Smooth muscle cell (in vitro differentiated cells): ENCODE results near the gene SIX1. TPM values are rescaled to one million over a fixed set of nuclear protein-coding genes. Genes with fewer than 3 reads are reported as not detected.

Experiments
- DNase-seq: peaks from one replicate; lab custom pipeline; 2025; ENCODE audit not compliant: unreplicated experiment; lab: John Stamatoyannopoulos, UW
- H2AFZ ChIP-seq: fragments of 200-600 bp; sonication (generic); 2 replicates; pipeline ENCODE4 v1.6.0; 2016; ENCODE audit warnings: antibody characterized with exemption, low read depth, mild to moderate bottlenecking
- H3F3A ChIP-seq: fragments of 200-600 bp; sonication (generic); 2 replicates; pipeline ENCODE4 v1.6.0; 2017; ENCODE audit warnings: antibody characterized with exemption, low read depth
- H3K27ac ChIP-seq: fragments of 200-600 bp; sonication (generic); 2 replicates; pipeline ENCODE4 v1.5.1; 2016; ENCODE audit warnings: low read depth, mild to moderate bottlenecking
- H3K27me3 ChIP-seq: fragments of 200-600 bp; sonication (generic); 2 replicates; pipeline ENCODE4 v1.6.1; 2016; ENCODE audit warnings: low read depth, mild to moderate bottlenecking
- H3K36me3 ChIP-seq: fragments of 200-600 bp; sonication (generic); 2 replicates; pipeline ENCODE4 v1.5.1; 2016; ENCODE audit warnings: low read depth
- H3K4me1 ChIP-seq: fragments of 200-600 bp; sonication (generic); 2 replicates; pipeline ENCODE4 v1.5.1; 2016; ENCODE audit warnings: low read depth
- H3K4me2 ChIP-seq: fragments of 200-600 bp; sonication (generic); 2 replicates; pipeline ENCODE4 v1.6.0; 2016; ENCODE audit warnings: mild to moderate bottlenecking
- H3K4me3 ChIP-seq: fragments of 200-600 bp; sonication (generic); 2 replicates; pipeline ENCODE4 v1.5.1; 2016; ENCODE audit warnings: mild to moderate bottlenecking
- H3K79me2 ChIP-seq: fragments of 200-600 bp; sonication (generic); 2 replicates; pipeline ENCODE4 v1.6.0; 2016; ENCODE audit warnings: low read depth, mild to moderate bottlenecking
- H3K9ac ChIP-seq: fragments of 200-600 bp; sonication (generic); 2 replicates; pipeline ENCODE4 v1.6.0; 2016; ENCODE audit warnings: low read depth
- H3K9me3 ChIP-seq: fragments of 200-600 bp; sonication (generic); replicated peaks from 2 replicates; pipeline ENCODE4 v1.5.1; 2016; ENCODE audit warnings: low read depth
- H4K20me1 ChIP-seq: fragments of 200-600 bp; sonication (generic); 2 replicates; pipeline ENCODE4 v1.6.0; 2016; ENCODE audit warnings: low read depth
- CTCF ChIP-seq: fragments of 200-600 bp; sonication (generic); IDR thresholded peaks from 2 replicates; pipeline ENCODE4 v1.5.1; 2017; ENCODE audit warnings: borderline replicate concordance, mild to moderate bottlenecking, antibody characterized with exemption; ENCODE audit not compliant: insufficient read depth, poor library complexity, severe bottlenecking
- WGBS: methylation state at CpG from one replicate; pipeline ENCODE4 v1.1.7; 2016; ENCODE audit warnings: low lambda C conversion rate; 5-methylcytosine and 5-hydroxymethylcytosine counted together
- polyA plus RNA-seq: library from polyadenylated mRNA; unstranded; fragments of >200 nt; fragmentation: Nextera tagmentation; extraction: Ambion mirVana; gene quantifications from 2 replicates; pipeline ENCODE4 v1.2.1, GENCODE V29; 2016
- total RNA-seq: library from RNA; depleted of rRNA; stranded (reverse); fragments of >200 nt; gene quantifications from 2 replicates; pipeline ENCODE4 v1.2.3, GENCODE V29; 2014

The SIX1 gene
- total and polyA plus RNA-seq, 2 experiments from 2014 or later, result not detected

- peaks cover 8% of the 10 kb centered on the region for H3K4me1 ChIP-seq
- no peak for DNase-seq
- no peaks in the 10 kb centered on the region for H3K79me2 ChIP-seq
- no peak overlapping the region for H3K27ac ChIP-seq
- no peak overlapping the region for H3K4me2 ChIP-seq
- peaks cover 37% of the 10 kb centered on the region for H3K27me3 ChIP-seq
- H4K20me1 ChIP-seq, result no peaks in the 10 kb centered on the region
- no peak overlapping the region for H3K4me3 ChIP-seq
- no peaks in the 10 kb centered on the region for H3K9me3 ChIP-seq
- H3F3A ChIP-seq, result no peaks in the 10 kb centered on the region
- H3K36me3 ChIP-seq, result no peaks in the 10 kb centered on the region
- H3K9ac ChIP-seq, result no peak overlapping the region
- no peak for TF ChIP-seq CTCF
- WGBS, result 67% methylated on average over 2 of the region's 2 CpGs
- no peak overlapping the region for H2AFZ ChIP-seq
These were observed 16.5 kb downstream of the SIX1 start for GRCh38 chr14:60632777-60633176.

- Histone ChIP-seq H3K4me1 (peaks cover 4% of the 10 kb centered on the region), H2AFZ (no peak overlapping the region), H3K27me3 (peaks cover 31% of the 10 kb centered on the region), H3K36me3 (no peaks in the 10 kb centered on the region), H3F3A (no peaks in the 10 kb centered on the region), H3K9ac (no peak overlapping the region), H3K4me2 (no peak overlapping the region), H3K79me2 (no peaks in the 10 kb centered on the region), H3K27ac (no peak overlapping the region), H4K20me1 (no peaks in the 10 kb centered on the region), H3K4me3 (no peak overlapping the region), H3K9me3 (no peaks in the 10 kb centered on the region)
- 98% methylated on average over 3 of the region's 3 CpGs for WGBS
- TF ChIP-seq CTCF, result no peak
- no peak for DNase-seq
These were observed 17.0 kb downstream of the SIX1 start for GRCh38 chr14:60632257-60632656.

GRCh38 chr14:60631842-60632241 is 17.4 kb downstream of the SIX1 start:
- no peak overlapping the region for H3K4me2 ChIP-seq
- H3K4me1 ChIP-seq, result no peaks in the 10 kb centered on the region
- no peaks in the 10 kb centered on the region for H3K79me2 ChIP-seq
- no peak overlapping the region for H3K4me3 ChIP-seq
- H2AFZ ChIP-seq, result no peak overlapping the region
- DNase-seq, result no peak
- H3K9ac ChIP-seq, result no peak overlapping the region
- no peaks in the 10 kb centered on the region for H3K36me3 ChIP-seq
- H4K20me1 ChIP-seq, result no peaks in the 10 kb centered on the region
- TF ChIP-seq CTCF, result no peak
- H3K9me3 ChIP-seq, result no peaks in the 10 kb centered on the region
- 73% methylated on average over 2 of the region's 2 CpGs for WGBS
- no peak overlapping the region for H3K27ac ChIP-seq
- peaks cover 27% of the 10 kb centered on the region for H3K27me3 ChIP-seq
- no peaks in the 10 kb centered on the region for H3F3A ChIP-seq

- no peak overlapping the region for H3K9ac ChIP-seq
- H3F3A ChIP-seq, result no peaks in the 10 kb centered on the region
- no peaks in the 10 kb centered on the region for H3K9me3 ChIP-seq
- H4K20me1 ChIP-seq, result no peaks in the 10 kb centered on the region
- H3K4me3 ChIP-seq, result no peak overlapping the region
- H3K27me3 ChIP-seq, result peaks cover 16% of the 10 kb centered on the region
- no peak overlapping the region for H2AFZ ChIP-seq
- no peak overlapping the region for H3K4me2 ChIP-seq
- no peaks in the 10 kb centered on the region for H3K4me1 ChIP-seq
- H3K27ac ChIP-seq, result no peak overlapping the region
- H3K36me3 ChIP-seq, result no peaks in the 10 kb centered on the region
- TF ChIP-seq CTCF, result no peak
- H3K79me2 ChIP-seq, result no peaks in the 10 kb centered on the region
- no peak for DNase-seq
These were observed 19.1 kb downstream of the SIX1 start for GRCh38 chr14:60630129-60630528.
